Esophagus mucosa (tissue), 1 donor: ENCODE measurements around the gene SLC39A1. TPM values are rescaled to one million over a fixed set of nuclear protein-coding genes. Genes with fewer than 3 reads are reported as not detected.
A peak's percentile ranks its signal among the peaks of the same experiment; 100 is the strongest.

Experiments
- ATAC-seq: fragments of 200-7000 bp; cut with Tn5 transposase; one replicate; pipeline ENCODE4 v1.9.1; 2020
- total RNA-seq: library from RNA; stranded (reverse); gene quantifications from one replicate; pipeline ENCODE4 v1.2.4, GENCODE V29; 2023
- donor health status: DM: yes; HTN: yes; CAD: no.

The SLC39A1 gene
- total RNA-seq, 1 donor from 2014 or later, result 42.3 TPM

DNA sequence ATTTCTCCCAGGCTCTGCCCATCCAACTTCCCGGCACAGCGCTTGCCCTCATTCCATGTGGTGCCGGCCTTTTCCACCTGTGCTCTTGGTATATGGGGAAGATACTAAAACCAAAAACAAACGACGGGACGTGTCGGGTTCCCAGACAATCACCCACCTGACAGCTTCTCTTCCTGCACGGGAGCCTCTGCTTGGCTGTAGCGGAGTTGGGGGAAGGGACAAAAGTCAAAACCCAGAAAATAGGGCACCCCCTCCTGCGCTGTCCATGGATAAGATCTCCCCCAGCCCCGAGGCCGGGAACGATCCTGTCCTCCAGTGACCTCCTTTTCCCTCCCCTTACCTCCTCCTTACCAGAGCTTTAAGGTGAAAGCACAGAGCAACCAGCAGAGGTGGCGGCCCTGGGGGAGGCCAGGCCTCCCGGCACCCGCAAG lies 13.5 kb upstream of the SLC39A1 start:
- no peak for ATAC-seq

DNA sequence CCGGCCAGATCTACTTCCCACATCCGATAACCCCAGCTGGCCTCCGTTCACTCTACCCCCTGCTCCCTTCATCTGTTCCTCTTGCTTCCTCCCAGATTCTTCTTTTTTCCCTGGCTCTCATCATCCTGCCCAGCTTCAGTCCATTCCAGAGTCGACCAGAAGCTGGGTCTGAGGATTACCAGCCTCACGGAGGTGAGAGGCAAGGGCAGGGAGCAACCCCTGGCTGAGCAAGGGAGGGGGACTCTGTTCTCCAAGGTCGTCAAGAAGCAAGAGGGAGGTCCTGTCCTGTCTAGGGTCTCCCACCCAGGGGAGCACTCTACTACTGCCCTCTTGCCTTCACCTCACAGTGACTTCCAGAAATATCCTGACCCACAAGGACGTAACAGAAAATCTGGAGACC lies 10.2 kb upstream of the SLC39A1 start:
- no peak for ATAC-seq

DNA sequence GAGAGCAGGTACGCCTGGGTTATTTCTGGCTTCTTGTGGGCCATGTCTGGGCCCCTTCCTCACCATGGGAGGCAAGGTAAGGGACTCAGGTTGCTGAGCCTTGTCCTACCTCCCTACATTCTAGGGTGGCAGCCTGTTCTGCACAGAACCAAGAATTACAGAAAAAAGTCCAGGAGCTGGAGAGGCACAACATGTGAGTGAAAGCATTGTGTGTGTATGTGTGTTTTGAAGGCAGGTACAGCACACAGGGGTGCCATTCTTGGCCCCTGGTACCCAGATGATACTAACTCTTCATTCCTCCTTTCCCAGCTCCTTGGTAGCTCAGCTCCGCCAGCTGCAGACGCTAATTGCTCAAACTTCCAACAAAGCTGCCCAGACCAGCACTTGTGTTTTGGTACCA lies 9.7 kb upstream of the SLC39A1 start:
- no peak for ATAC-seq

DNA sequence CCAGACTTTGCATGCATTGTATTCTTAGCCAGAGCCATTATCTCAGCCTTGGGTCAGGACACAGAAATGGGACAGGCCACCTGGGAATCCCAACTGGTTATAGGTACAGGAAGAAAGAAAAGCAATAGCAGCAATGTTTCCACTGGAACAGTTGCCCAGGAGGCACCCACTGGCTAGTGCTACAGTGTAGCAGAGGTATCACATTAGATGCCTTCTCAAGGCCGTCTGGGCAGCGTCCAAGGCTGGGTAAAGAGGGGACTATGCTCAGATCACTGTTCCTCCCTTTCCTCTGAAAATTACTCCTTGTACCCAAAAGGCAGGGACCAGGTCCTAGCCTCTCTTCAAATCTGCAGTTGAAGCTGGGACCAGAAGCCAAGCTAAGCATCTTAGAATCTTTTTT lies 7.0 kb upstream of the SLC39A1 start:
- no peak for ATAC-seq

DNA sequence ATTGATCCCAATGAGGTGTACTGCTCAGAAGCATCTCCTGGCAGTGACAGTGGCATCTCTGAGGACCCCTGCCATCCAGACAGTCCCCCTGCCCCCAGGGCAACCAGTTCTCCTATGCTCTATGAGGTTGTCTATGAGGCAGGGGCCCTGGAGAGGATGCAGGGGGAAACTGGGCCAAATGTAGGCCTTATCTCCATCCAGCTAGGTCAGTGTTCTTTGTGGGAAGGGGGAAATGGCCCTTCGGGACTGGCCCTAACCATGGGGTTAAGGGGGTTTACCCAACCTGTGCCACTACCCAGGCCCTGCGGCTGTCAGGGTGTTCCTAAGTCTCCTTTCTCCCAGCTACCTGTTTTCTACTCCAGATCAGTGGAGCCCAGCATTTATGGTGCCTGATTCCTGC lies 5.6 kb upstream of the SLC39A1 start:
- no peak for ATAC-seq

DNA sequence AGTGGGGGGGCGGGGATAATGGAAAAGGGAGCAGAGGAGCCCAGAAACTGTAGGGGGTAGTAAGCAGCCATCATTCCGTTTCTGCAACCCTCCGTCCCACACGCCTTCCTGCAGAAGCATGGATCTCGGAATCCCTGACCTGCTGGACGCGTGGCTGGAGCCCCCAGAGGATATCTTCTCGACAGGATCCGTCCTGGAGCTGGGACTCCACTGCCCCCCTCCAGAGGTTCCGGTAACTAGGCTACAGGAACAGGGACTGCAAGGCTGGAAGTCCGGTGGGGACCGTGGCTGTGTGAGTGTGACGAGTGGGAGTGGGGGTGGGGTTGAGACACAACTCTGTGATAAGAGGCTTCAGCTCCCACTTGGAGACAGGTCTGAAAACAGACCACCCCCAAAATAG lies 5.1 kb upstream of the SLC39A1 start:
- no peak for ATAC-seq

DNA sequence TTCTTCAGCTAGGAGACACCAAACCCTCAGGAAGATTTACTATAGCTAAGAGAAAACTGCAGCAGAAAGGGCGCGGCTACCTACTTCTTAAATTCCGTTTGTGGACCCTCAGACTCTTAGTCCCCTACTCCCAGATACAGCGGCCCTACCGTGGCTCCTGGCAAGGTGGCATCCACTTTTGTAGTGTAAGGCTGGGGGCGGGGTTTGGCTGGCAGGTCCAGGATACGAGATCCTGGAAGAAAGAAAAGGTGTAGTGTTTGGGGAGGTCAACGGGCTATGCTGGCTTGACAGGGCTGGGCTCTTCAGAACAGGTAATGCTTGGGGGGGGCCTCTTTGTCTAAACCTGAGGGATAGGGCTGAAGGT lies 4.6 kb upstream of the SLC39A1 start:
- peak; percentile 12 for ATAC-seq

DNA sequence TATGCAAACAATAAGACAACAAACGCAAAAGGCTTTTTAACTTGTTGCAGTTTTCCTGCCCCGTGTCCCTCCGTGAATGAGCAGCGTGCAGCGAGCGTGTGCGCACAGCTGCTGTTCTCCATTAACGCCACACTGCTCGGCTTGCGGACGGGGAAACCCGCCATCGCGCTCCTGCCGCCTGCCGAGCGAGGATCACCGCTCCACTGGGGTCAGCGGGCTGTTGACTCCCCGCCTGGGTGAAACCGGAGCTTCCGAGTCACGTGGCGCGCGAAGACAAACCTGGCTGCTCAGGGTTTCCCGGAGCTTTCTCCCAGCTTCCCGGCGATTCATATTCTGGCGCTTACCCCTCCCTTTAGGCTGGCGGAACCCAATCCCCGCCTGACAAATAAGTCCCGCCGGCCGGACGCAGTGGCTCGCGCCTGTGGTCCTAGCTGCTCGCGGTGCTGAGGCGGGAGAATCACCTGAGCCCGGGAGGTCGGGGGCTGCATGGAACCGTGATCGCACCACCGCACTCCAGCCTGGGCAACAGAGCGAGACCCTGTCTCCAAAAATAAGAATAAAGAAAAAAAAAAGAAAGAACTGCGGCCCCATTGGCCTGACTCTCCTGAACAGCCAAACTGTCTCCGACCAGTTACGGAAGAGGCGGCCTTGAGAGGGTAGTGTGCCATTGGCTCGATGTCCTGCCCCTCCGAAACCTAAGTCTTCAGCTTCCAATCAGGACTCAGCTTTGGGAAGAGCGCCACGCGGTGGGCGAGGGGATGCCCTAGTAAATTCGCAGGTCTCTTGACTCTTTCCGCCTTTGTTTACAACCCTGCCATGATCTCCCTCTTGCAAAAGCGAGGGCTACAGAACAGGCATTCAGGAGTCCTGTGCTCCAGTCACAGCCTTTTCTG lies 4.0 kb upstream of the SLC39A1 start, which contains the start of gene CREB3L4:
CREB3L4 (plus strand) TSS at position 796 of the 893 bp plus-strand sequence. CDS start 624 bp downstream, outside the sequence.
- peak; percentile 84 for ATAC-seq

DNA sequence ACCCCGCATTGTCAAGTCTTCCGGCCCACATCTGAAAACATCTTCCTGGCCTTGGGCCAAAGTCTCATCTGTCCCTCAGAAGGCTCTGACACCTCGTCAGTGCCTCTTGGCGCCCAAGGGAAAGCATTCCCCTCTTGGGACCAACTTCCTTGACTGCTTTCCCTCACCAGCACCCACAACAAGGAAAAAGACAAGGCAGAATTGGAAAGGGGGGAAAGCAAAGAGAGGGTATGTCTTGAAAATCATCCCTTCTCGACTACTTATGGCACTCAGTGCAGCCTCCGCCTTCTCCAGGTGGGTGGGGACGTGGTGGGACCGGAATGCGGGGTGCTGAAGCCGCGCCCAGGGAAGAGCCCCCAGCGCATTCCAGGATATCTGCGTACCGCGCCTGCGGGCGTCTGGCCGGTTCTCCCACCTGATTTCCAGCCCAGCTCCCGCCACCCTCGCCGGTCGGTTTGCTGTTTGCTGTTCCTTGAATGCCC lies 554 bp upstream of the SLC39A1 start:
- peak; percentile 26 for ATAC-seq

DNA sequence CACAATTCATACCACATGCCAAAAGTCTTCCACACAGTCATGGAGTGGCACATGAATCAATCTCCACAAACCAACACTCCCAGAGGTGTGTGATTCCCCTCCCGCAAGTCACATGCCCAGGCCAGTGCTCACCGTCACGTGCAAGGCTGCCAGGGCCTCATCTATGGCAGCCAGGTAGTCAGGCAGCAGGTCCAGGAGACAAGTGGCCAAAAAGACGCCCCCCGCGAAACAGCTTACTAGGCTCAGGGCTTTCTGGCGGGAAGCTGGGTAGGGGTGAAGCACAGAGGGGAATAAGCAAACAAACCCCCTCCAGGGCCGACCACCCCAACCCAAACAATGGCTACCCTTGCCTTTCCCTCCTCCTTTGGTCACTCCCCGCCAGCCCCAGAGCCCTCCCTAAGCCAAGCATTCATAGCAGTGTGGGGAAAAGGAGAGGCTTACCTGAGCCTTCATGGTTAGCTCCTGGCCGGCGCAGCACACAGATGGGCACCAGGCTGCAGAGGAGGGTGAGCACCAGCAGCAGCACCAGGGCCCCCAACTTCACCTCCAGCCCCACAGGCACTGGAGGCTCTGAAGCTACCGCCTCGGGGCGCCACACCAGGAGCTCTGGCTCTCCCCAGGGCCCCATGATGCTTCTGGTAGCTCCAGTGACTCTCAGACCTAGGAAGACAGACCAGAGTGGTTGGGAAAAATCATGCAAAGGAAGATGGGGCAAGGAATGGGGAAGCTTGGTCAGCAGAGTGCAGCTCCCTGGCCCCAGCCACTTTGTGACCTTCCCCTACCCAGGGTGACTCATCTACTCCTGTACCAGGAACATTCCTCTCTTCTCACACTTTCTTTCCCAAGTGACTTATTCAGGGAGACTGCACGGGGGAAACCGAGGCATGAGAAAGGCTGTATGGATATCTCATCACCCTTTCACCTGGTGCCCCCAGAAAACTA lies 978 bp downstream of the SLC39A1 start:
- ATAC-seq, result peak; percentile 40

DNA sequence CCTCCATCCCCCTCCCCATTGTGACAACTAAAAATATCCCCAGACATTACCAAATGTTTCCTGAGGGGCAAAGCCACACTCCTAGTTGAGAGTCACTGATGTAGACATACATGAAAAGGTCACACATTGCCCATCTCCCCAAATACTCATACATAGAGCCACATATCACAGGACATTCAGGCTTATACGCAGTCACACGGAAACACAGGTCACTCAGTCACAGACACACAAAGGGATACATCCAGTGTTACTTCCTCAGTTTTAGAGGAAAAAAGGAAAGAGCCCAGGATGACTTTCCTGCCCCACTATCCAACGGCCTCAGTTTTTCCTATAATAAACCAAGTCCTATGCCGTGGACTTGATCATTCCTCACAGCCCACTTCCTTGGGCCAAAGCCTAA lies 1.9 kb downstream of the SLC39A1 start:
- ATAC-seq, result no peak

DNA sequence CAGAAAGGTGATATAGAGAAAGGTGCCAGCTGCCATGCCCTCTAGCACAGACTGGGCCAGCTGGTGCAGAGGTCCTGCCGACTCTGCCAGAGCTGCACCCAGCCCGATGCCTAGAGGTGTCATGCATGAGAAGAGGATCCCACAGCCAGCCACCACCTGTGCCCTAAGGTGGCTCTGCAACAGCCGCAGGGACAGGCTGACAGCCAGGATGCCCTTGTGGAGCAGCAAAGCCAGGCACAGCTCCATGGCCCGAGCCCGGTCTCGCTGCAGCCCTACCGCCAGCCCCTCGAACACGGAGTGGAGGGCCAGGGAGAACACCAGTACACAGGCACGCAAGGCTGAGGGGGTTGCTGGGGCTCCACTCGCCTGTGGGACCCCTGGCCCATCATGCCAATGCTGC lies 3.1 kb downstream of the SLC39A1 start:
- ATAC-seq, result no peak

DNA sequence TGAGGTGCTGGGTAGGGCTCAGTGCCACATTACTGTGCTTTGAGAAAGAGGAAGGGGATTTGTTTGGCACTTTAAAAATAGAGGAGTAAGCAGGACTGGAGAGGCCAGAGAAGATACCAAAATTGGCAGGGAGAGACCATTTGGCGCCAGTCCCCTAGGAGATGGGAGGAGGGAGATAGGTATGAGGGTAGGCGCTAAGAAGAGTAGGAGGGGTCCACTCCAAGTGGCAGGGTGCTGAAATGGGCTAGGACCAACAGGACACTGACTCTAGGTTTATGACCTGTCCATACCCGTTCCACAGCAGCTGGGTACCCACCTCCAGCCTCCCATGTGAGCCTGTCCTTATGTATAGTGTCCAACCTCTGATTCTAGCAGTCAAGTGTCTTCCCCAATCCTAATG lies 3.9 kb downstream of the SLC39A1 start:
- ATAC-seq, result no peak

DNA sequence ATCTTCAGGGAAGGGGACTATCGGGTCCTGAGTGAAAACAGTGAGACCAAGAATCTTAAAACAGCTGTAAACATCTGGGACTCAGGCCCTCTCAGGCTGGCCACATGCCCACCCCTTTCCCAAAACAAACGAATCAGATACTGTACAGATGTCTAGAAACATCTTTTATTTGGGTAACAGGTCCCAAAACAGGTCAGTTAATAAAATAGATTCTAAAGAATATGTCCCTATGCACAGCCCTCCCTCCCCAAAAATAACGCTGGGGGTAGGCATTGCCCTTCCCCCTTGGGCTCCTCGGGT lies 4.4 kb downstream of the SLC39A1 start:
- ATAC-seq, result no peak

DNA sequence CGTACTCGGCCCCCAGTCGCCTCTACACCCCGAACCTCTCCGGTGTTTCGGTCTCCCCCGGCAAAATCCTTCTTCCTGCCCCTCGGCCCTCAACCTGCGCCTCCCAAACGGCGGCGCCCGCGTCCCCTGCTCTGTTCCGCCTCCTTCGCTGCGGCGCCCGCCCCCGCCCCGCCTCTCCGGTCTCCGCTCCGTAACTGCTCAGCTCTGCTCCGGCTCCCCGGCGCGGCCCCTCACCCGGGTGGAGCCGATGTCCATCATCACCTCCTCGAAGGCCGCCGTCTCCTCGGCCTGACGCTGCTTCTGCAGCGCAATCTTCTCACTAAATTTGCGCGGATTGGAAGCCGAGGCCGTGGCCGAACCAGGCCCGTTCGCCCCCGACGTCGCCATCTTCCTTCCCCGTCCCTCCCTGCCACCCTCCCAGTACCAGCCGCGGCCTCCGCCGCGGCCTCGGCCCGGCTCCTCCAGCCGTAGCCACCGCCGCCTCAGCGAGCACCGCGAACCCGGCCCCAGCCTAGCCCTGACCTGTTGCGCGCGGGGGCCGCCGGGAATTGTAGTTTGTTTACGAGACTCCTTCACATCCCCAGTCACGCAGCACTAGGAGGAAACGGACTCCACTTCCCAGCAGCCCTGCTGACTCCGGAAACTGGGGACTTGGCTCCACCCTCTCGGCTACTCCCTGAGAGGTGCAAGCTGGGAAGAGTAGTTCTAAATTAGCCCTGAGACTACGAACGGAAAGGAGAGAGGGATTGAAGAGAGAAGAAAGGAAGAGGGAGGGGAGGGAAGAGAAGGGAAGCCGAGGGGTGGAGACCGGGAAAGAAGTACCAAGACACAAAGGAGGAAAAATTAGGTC lies 5.0 kb downstream of the SLC39A1 start, which contains the start of gene CRTC2:
CRTC2 (minus strand) TSS at position 502 of the 850 bp plus-strand sequence; CDS start at position 387, 115 bp downstream.
- ATAC-seq, result peak; percentile 86

DNA sequence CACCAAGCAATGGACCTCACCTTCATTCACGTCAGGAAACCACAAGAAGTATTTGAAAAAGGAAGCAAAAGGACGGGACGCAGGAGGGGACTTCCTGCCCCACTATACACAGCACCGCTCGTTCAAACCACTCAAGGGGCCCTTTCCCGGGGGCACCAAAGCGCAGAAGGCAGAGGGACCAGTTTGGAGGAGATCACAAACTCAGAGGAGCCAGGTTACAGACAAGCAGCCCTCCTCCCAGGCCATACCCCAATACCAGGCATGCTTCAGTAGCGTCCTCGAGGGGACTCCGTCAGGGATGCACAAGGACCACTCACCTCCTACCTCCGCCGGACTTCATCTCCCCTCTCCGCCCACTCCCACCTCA lies 5.6 kb downstream of the SLC39A1 start:
- ATAC-seq, result peak; percentile 2

DNA sequence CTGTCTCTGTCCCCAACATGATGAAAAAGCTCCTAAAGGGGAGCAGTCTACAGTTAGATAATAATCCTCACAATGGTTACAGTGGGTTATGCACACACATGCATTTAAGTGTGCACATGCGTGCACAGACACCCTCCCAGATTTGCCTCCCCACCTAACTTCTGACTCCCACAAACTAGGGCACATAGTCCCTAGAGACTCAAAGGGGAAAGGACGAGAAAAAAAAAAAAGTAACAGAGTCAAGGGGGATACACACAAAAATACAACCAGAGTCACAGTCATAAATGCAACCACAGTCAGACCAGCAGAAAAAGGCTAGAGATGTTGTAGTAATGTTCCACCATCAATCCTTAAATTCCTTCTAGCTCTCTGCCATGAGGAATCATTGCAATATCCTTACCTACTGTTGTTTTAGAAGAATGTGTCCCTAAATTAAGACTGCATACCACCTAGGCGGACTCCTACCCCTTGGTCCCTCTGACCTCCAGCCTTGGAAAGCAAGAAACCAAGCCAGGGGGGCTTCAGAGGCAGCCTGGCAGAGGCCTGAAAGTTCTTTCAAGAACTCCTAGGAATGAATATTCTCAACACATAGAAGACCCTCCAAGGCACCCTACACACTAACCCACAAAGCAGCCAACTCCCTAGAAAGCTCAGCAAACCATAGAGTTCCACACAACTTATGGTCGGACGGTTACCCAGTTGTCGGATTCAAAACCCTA lies 6.2 kb downstream of the SLC39A1 start:
- ATAC-seq, result no peak

DNA sequence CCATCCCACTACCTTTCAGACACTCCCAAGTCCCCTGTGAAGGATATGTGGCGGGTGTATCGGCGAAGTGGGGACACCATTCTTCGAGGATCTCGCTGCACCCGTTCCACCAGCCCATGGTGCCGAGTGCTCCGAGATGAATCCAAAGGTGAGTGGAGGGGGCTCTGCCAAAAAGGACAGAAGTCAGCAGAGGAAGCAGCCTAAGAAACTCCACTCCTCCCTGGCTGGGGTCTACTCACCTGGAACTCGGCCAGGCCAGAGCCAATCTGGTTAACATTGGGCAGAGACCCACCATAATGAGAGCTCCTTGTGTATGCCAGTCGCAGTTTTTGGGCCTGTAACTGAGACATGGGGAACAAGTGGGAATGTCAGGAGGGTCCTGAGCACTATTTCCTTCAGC lies 8.5 kb downstream of the SLC39A1 start:
- no peak for ATAC-seq

DNA sequence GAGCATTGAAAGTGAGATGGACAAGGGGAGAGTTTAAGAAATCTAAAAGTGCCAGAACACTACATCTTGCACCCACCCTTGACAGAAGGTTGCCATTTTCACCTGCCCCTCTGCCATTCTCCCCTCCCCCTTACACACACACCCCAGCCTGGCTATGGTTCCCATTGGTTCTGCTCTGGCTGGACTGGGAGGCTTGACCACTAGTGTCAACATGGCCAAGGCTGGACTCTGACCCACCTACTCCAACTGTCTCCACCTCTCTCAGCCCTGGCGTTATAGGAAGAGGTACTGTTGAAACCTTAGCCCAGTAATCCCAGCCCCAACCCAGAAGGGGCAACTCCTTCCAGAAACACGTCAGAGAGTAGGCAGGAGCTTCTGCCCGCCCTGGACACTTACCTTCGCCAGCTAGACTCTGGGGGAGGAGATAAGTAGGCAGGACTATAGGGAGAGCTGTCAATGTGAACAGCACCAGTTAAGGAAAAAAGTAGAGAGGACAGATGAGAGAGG lies 9.4 kb downstream of the SLC39A1 start:
- no peak for ATAC-seq

DNA sequence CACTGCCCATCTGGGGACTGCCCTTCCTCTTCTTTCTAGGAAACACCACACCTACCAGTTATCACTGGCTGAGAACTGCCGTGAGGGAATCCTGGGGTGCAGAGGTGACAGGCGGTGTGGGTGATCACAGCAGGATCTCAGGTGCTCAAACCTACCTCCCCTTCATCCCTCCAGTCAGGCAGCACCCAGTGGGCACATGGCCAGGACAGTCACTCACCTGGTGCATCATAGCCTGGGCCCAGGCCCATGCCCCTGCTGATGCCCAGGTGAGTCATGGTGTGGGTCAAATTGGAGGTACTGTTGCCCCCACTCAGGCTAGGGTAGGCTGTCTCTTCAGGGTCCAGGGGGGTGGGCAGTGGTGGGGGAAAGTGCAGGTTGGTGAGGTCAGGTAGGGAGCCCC lies 11.5 kb downstream of the SLC39A1 start:
- peak; percentile 6 for ATAC-seq

DNA sequence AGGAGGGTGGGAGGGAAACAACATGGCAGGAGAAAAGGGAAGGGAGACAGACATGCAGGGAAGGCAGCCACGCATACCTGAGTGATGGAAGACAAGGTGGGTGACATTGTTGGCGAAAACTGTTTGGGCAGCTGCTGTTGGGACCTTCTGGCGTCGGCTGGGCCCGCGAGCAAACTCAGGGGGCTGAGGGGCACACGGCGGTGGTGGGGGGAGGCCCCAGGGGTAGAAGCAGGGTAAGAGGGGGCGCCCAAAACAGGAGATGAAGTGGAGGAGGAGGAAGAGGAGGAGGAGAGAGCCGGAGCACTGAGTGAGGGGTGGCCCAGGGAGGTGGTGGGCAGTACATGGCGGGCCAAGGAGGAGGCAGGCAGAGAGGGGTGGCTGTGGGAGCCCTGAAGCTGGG lies 12.2 kb downstream of the SLC39A1 start:
- ATAC-seq, result no peak
